Measurements from ENCODE around the gene NLGN1.
"Not testable (repeated sequence)": the region's sequence is repeated elsewhere in the genome, so short reads cannot be mapped to it uniquely, and the experiment has no call there.

NLGN1 gene

GRCh38 chr3:174218016-174218415 lies 820.5 kb downstream of the NLGN1 start:
- H3K4me3 ChIP-seq (ENCODE audit: low read length), result no peak overlapping the region
- no peak for DNase-seq (ENCODE audit: low read depth)
- TF ChIP-seq CTCF (conservative IDR thresholded peaks at IDR 0.05; ENCODE audit: low read length), result no peak

GRCh38 chr3:174219738-174220137 lies 822.2 kb downstream of the NLGN1 start:
- no peak overlapping the region for H3K4me3 ChIP-seq (ENCODE audit: low read length)
- TF ChIP-seq CTCF (conservative IDR thresholded peaks at IDR 0.05; ENCODE audit: low read length), result peak; percentile 16; the same call in 1 of the 2 replicates
- no peak for DNase-seq (ENCODE audit: low read depth)

- TF ChIP-seq CTCF (conservative IDR thresholded peaks at IDR 0.05; ENCODE audit: low read length), result no peak
- DNase-seq (ENCODE audit: low read depth), result no peak
- H3K4me3 ChIP-seq (ENCODE audit: low read length), result no peak overlapping the region
Observed at GRCh38 chr3:174220775-174221554, 823.4 kb downstream of the NLGN1 start.

- no peak for DNase-seq (ENCODE audit: low read depth)
- no peak for TF ChIP-seq CTCF (conservative IDR thresholded peaks at IDR 0.05; ENCODE audit: low read length)
Observed at GRCh38 chr3:174223042-174223441, 825.5 kb downstream of the NLGN1 start.

GRCh38 chr3:174223626-174224025 lies 826.1 kb downstream of the NLGN1 start:
- no peak for DNase-seq (ENCODE audit: low read depth)
- no peak overlapping the region for H3K4me3 ChIP-seq (ENCODE audit: low read length)
- TF ChIP-seq CTCF (conservative IDR thresholded peaks at IDR 0.05; ENCODE audit: low read length), result no peak

More at GRCh38 chr3:174223042-174223441, 825.5 kb downstream of the NLGN1 start:
- no peak overlapping the region for H3K4me3 ChIP-seq (ENCODE audit: low read length)

- peak; percentile 54 for DNase-seq (ENCODE audit: low read depth)
- no peak overlapping the region for H3K4me3 ChIP-seq (ENCODE audit: low read length)
- no peak for TF ChIP-seq CTCF (conservative IDR thresholded peaks at IDR 0.05; ENCODE audit: low read length)
Observed at GRCh38 chr3:174229916-174230315, 832.4 kb downstream of the NLGN1 start.

- H3K4me3 ChIP-seq (ENCODE audit: low read length); DNase-seq (ENCODE audit: low read depth): not testable (repeated sequence)
Observed at GRCh38 chr3:174232028-174232657, 834.6 kb downstream of the NLGN1 start.
